ENCODE measurements around the gene NDRG4. TPM values are rescaled to one million over a fixed set of nuclear protein-coding genes. Genes with fewer than 3 reads are reported as not detected.

Gene NDRG4
- total RNA-seq, 2 experiments from 2014 or later: 3.1 TPM

GRCh38 chr16:58464047-58464915 lies 35.7 kb upstream of the NDRG4 start:
- ChIA-PET CTCF (no interaction called here), POLR2A (no interaction called here)

DNA sequence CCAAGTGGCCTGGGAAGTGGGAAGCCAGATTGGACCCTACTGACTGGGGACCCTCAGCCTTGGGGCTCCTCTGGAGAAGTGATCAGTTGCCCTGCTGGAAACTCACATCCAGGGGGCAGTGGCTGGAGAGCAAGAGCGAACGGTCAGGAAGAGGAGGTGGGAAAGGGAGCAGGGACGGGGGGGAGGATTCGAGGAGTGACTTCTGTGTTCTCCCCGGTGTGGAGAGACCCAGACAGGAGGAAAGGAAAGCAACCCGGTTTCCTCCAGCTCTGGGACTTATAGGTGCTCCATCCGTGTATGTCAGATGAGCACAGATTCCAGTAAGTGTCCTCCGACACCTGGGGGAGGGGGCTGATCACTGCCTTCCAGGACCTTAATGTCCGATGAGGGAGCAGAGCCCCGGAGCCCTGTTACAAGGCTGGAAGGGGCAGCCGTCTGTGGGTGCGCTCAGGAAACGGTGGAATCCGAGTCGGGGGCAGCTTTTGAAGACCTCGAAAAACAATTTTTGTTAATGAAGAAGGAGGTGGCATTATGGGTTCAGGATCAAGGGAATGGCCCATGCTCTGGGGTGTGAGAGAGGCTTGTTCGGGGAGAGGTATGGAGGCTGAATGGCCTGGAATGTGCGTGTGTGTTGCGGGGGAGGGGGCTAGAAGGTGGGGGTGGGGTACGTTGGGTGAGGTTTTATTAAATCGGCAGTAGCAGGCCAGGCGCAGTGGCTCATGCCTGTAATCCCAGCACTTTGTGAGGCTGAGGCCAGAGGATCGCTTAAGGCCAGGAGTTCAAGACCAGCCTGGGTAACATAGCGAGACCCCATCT lies 34.8 kb upstream of the NDRG4 start:
- ChIA-PET POLR2A (no interaction called here), CTCF (no interaction called here)

- ChIA-PET POLR2A (no interaction called here), CTCF (no interaction called here)
Observed at GRCh38 chr16:58465817-58466216, 34.1 kb upstream of the NDRG4 start.

GRCh38 chr16:58466396-58466795 lies 33.5 kb upstream of the NDRG4 start:
- ChIA-PET POLR2A (no interaction called here), CTCF (no interaction called here)

DNA sequence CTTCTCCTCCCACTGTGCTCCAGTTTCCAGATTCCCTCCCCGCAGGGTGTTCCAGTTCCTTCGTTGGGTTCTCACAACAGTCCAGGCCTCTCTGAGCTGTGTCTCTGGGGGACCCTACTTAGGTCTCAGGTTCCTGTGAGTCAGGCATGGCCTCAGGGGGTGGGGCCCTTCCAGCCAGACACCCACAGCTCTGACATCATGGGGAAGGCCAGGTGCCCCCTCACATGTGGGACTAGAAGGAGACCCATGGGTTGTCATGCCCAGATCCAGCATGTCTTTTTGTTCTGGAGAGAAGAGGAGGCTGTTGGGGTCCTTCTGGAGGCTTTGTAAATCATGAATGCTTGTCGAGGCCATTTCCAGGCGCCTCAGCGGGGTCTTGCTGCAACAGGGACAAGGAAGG lies 32.0 kb upstream of the NDRG4 start:
- POLR2A ChIA-PET: no interaction called here
- CTCF ChIA-PET: no interaction called here

GRCh38 chr16:58471209-58471975 lies 28.6 kb upstream of the NDRG4 start:
- CTCF ChIA-PET: interaction anchor here (0.6 to 0.7 kb wide), 3 partner anchors 66 to 471 kb away, joined by 3 to 4 read pairs (median 3); partner anchors contain the start of genes GINS3 and ZNF319
- POLR2A ChIA-PET: no interaction called here

DNA sequence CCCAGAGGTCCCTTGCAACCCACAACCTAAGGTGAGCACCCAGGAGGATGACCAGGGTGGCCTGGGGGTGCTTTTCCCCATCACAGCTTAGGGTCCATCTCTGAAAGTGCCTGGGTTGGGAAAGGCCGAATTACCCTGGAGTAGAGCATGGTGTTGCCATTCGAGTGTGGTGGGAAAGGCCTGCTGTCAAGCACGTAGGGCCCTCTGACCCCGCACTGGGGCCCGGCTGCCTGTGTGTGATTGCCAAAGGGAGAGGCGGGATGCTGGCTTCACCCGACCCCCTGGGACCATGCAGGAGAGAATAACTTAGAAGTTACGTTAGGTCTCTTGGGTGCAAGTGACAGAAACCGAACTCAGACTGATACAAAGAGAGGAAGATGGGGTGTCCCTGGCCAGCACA lies 27.7 kb upstream of the NDRG4 start:
- ChIA-PET POLR2A (no interaction called here), CTCF (no interaction called here)

DNA sequence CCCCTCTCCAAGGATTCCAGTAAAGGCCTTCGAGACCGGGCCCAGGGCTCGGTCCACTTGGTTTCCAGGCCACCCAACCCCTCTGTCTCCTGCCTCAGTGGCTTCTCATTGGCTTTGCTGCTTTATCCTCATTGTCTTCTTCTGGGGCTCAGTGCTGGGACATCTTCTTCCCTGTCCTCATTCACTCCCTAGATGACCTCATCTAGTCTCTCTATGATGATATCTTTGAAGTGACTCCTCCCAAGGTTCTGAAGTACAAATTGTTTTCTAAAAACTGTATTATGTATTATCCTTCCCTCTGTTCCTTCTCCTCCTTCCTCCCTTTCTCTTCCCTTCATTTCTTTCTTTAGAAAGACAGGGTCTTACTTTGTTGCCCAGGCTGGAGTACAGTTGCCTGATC lies 27.1 kb upstream of the NDRG4 start:
- ChIA-PET POLR2A (no interaction called here), CTCF (no interaction called here)

GRCh38 chr16:58474296-58474695 lies 25.6 kb upstream of the NDRG4 start:
- CTCF ChIA-PET: no interaction called here
- POLR2A ChIA-PET: no interaction called here

GRCh38 chr16:58475091-58475619 lies 24.8 kb upstream of the NDRG4 start:
- CTCF ChIA-PET: no interaction called here
- POLR2A ChIA-PET: no interaction called here

- POLR2A ChIA-PET: no interaction called here
- CTCF ChIA-PET: no interaction called here
Observed at GRCh38 chr16:58476791-58477190, 23.2 kb upstream of the NDRG4 start.

- CTCF ChIA-PET: interaction anchor here (0.6 kb wide), 1 partner anchor 234 kb away, joined by 4 read pairs; no protein-coding TSS in a partner anchor
- POLR2A ChIA-PET: no interaction called here
Observed at GRCh38 chr16:58478427-58478826, 21.5 kb upstream of the NDRG4 start.

DNA sequence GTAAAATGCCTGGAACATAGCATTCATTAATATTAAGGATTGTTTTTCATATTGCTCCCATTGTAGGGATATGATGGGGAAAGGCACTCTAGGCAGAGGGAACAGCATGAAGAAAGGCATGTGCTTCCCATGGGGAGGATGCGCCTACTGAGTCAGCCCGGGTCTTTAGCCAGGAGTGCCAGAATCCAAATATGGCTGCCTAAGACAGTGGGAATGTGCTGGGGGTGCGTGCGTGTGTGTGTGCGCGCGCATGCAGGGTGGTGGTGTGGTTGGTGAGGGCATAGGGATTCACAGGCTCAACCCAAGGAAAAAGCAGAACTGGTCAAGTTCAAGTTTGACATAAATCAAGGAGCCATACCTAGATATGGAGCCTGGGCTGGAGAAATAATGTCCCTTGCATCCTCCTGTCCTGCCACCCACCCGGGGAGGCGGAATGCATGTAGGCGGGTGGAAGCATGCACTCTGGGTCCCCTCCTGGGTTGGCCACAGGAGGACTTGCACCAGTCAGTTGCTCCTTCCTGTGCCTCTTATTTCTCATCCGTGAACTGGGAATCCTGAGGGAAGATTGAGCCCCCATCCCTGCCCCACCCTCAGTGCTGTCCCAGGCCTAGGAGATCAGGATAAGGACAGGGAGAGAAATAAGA lies 18.6 kb upstream of the NDRG4 start:
- CTCF ChIA-PET: interaction anchor here (0.7 kb wide), 1 partner anchor 125 kb away, joined by 5 read pairs; no protein-coding TSS in a partner anchor
- POLR2A ChIA-PET: no interaction called here

DNA sequence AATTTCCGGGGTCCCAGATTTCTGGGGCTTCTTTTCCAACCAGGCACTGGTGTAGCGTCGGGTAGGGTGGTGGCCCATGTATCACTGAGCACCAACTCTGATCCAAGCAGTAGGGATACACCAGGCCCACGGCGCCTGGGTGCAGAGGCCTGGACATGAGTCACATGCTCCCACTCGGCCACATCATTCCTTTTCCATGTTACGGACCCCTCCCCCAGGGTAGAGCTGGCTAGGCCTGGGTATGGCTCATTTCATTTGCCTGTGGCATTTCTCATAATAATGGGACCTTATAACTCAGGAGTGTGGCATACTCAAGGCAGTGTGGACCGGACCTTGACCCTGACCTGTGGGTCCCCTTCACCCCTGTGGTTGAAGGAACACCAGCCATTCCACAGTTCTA lies 18.0 kb upstream of the NDRG4 start:
- ChIA-PET POLR2A (no interaction called here), CTCF (no interaction called here)

DNA sequence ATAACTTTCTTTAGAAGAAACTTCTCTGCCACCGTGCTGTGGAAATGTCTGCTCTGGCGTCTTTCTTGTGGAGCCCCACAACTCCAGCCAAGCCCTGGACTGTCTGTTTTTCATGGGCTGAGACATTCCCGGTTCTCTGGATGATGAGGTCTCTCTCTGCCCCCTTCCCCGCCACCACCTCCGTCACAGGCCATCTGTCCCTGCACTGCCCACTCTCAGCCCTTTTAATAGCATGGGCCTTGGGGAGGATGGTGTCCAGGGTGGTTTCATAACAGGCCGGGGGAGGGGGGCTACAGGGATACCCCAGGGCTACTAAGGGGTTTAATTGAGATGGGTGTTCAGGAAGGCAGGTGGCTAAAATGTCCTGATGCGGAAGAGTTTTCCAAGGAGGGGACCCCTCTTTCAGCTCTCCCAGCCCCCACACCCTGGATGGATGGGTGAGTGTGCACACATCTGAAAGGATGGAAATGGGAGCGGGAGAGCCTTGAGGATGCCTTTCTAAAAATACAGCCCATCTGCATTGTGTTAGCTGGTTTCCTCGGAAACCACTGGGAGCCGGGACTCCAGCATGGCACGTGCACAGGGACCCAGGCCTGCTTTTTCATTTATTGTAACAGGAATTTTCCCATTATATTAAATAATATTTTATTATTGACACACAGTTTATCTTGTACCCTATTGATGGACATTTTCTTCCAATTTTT lies 14.6 kb upstream of the NDRG4 start:
- POLR2A ChIA-PET: no interaction called here
- CTCF ChIA-PET: interaction anchor here (6.0 kb wide), 1 partner anchor 149 kb away, joined by 80 read pairs; no protein-coding TSS in a partner anchor

DNA sequence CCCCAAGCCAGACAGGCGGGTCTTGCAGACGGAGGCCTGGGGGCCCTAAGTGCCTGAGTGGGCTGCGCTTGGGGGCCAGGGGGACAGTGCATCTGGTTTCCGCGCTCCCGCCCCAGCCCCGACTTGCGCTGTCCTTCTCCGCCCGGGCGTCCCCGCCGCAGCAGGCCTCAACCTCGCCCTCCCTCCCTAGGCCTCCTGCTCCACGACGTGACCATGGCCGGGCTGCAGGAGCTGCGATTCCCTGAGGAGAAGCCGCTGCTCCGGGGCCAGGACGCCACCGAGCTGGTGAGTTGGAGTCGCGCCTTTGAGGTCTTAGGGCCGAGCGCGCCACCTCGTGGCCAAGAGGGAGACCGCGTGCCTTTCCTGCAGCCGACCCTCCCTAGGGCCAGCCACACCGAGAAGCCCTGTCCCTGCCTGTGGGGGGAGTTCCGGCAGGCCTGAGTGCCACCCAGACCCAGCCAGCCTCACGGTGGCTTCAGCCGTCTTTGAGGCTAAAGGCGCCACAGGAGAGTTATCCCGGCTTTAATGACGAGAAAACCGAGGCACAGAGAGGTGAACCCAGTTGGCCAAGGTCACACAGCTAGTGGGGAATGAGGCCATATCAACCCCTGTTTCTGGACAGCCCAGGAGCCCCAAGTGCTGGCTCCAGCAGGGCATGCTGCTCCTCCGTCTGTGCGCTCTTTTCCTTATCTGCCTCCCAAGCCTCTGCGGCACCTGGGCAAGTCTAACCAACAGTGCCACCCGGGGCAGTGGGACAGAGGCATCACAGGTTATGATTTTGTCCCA lies 12.2 kb upstream of the NDRG4 start:
- CTCF ChIA-PET: interaction anchor here (0.6 to 6.0 kb wide), 15 partner anchors 10 to 692 kb away, joined by 3 to 80 read pairs (median 4); partner anchors contain the start of gene NDRG4
- POLR2A ChIA-PET: no interaction called here

DNA sequence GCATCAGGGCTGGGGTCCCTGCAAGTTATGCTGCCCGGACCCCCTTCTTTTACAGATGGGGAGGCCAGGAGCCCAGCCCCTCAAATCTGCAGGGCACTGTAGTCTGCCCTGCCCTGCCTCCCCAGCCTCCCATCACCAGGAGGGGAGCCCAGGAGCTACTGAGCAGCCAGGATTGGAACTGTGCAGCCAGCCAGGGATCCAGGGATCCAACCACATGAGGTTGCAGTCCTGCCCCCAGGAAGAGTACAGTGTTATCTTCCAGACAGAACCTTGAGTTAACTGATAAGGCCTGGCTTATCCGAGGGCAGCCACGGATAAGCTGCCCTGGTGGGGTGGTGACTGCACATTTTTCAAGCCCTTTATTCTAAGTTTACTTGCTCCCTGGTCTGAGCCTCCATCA lies 11.4 kb upstream of the NDRG4 start:
- CTCF ChIA-PET: interaction anchor here (0.7 to 6.0 kb wide), 9 partner anchors 12 to 169 kb away, joined by 3 to 80 read pairs (median 6); partner anchors contain the start of gene NDRG4
- POLR2A ChIA-PET: no interaction called here

DNA sequence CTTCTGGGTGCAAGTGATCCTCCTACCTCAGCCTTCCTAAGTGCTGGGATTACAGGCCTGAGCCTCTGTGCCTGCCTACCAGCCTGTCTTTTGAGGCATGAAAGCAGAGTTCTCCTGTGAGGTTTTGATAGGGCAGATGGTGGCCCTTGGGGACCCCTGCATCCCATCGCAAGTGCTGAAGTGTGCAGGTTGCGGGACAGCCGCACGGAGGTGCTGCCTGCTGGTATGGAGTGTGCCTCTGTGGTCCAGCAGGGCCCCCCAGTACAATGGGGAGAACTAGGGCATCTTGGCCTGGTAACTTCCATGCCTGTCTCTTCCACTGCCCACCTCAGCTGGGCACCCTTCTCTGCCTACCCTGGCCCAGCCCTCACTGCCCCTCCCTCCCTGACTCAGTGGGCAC lies 9.9 kb upstream of the NDRG4 start:
- POLR2A ChIA-PET: no interaction called here

More for the DNA sequence above, 9.9 kb upstream of the NDRG4 start:
- CTCF ChIA-PET: interaction anchor here (2.9 kb wide), 1 partner anchor 11 kb away, joined by 12 read pairs; the partner anchor contains the start of gene NDRG4
